HepG2 (cell line): ENCODE results near the gene PGAP1. TPM values are rescaled to one million over a fixed set of nuclear protein-coding genes. Genes with fewer than 3 reads are reported as not detected.

Source experiments
- ATAC-seq: fragments of 200-7000 bp; cut with Tn5 transposase; 3 replicates; pipeline ENCODE4 v1.9.1; 2020; ENCODE audit warnings: mild to moderate bottlenecking, moderate library complexity
- BruUV-seq: library from RNA; stranded (reverse); fragments of 400-500 nt; replicated peaks from 2 replicates; lab custom pipeline; 2021; lab: Mats Ljungman, UMichigan
- CTCF ChIA-PET: fragments of 300-600 bp; formaldehyde crosslinking; extraction: SDS; loops from one replicate; lab custom pipeline; 2021; ENCODE audit warnings: low total read pairs, inconsistent platforms, low intra/inter-chr PET ratio; lab: Yijun Ruan, JAX
- POLR2A ChIA-PET: fragments of 350-600 bp; sonication (Branson Sonifier 250); formaldehyde crosslinking; loops from one replicate; lab custom pipeline; 2020; ENCODE audit warnings: antibody characterized with exemption, inconsistent platforms; lab: Yijun Ruan, JAX
- DNase-seq: peaks from one replicate; pipeline ENCODE4 v3.0.0-alpha.2; 2015; ENCODE audit warnings: low spot score
- FAIRE-seq: peaks from 3 replicates; lab custom pipeline; 2011; peaks lifted over from hg19 to GRCh38; lab: Jason Lieb, UNC
- H2AFZ ChIP-seq: one replicate; pipeline ENCODE4 v1.6.1; 2011; ENCODE audit warnings: low read length, inconsistent platforms
- H3K27ac ChIP-seq: fragments of 300-600 bp; 3 replicates; pipeline ENCODE4 v1.8.0; 2011; ENCODE audit warnings: mixed run types, mild to moderate bottlenecking, mixed read lengths, low read length, inconsistent platforms; ENCODE audit not compliant: insufficient read depth; ENCODE audit errors: extremely low read length
- H3K27me3 ChIP-seq, 2 experiments: fragments of 200-600 bp in 1 of 2; 2 replicates in 1 of 2; 3 replicates in 1 of 2; pipeline versions ENCODE4 v1.6.0 to v1.8.0; 2011; ENCODE audit warnings: low read length in 2 of 2, mild to moderate bottlenecking in 2 of 2, moderate library complexity in 2 of 2, inconsistent platforms in 1 of 2; ENCODE audit not compliant: insufficient read depth in 2 of 2, control insufficient read depth in 1 of 2
- H3K36me3 ChIP-seq, 2 experiments: fragments of 200-600 bp in 1 of 2; replicated peaks in 1 of 2; 2 replicates in 1 of 2; 3 replicates in 1 of 2; pipeline versions ENCODE4 v1.5.1 to v1.8.0; 2011; ENCODE audit warnings: low read length in 2 of 2, inconsistent platforms in 1 of 2; ENCODE audit not compliant: insufficient read depth in 2 of 2, control insufficient read depth in 1 of 2
- H3K4me1 ChIP-seq: 2 replicates; pipeline ENCODE4 v1.5.1; 2012; ENCODE audit warnings: low read length, inconsistent platforms; ENCODE audit not compliant: insufficient read depth
- H3K4me2 ChIP-seq: 2 replicates; pipeline ENCODE4 v1.6.0; 2011; ENCODE audit warnings: low read depth, low read length, inconsistent platforms
- H3K4me3 ChIP-seq, 3 experiments: fragments of 200-600 bp in 1 of 3; sonication (generic), shearing (Covaris generic) in 1 of 3; replicated peaks in 1 of 3; 2 replicates each; pipeline ENCODE4 v1.5.1; 2011 to 2016; ENCODE audit warnings: low read length in 3 of 3, inconsistent platforms in 2 of 3, low read depth in 2 of 3, mild to moderate bottlenecking in 2 of 3, control low read depth in 1 of 3, mixed read lengths in 1 of 3; ENCODE audit not compliant: insufficient read depth in 1 of 3
- H3K79me2 ChIP-seq: one replicate; pipeline ENCODE4 v1.6.1; 2011; ENCODE audit warnings: low read length, inconsistent platforms; ENCODE audit not compliant: insufficient read depth
- H3K9ac ChIP-seq: 2 replicates; pipeline ENCODE4 v1.6.0; 2011; ENCODE audit warnings: mild to moderate bottlenecking, low read depth, low read length, inconsistent platforms; ENCODE audit not compliant: insufficient read depth
- H3K9me3 ChIP-seq: 2 replicates; pipeline ENCODE4 v1.5.1; 2012; ENCODE audit warnings: mild to moderate bottlenecking, low read length
- H4K20me1 ChIP-seq: 2 replicates; pipeline ENCODE4 v1.6.0; 2011; ENCODE audit warnings: inconsistent platforms, mild to moderate bottlenecking, low read length, moderate library complexity; ENCODE audit not compliant: insufficient read depth
- ARID3A ChIP-seq: IDR thresholded peaks from 2 replicates; pipeline ENCODE4 v1.6.1; 2012; ENCODE audit warnings: low read depth, low read length, improper control_type of control experiment
- CEBPB ChIP-seq: IDR thresholded peaks from 2 replicates; pipeline ENCODE4 v1.6.1; 2011; ENCODE audit warnings: low read depth, low read length, improper control_type of control experiment, borderline replicate concordance
- HCFC1 ChIP-seq: fragments of 150-350 bp; IDR thresholded peaks from 2 replicates; pipeline ENCODE4 v1.6.1; 2014; ENCODE audit warnings: low read depth, low read length
- HNRNPLL ChIP-seq: fragments of 200-400 bp; formaldehyde crosslinking; IDR thresholded peaks from 2 replicates; pipeline ENCODE4 v1.6.1; 2017; ENCODE audit warnings: mild to moderate bottlenecking, low read depth, low read length; ENCODE audit not compliant: poor library complexity, severe bottlenecking
- MEF2D ChIP-seq: sonication (generic); formaldehyde crosslinking; IDR thresholded peaks from 2 replicates; pipeline ENCODE4 v1.5.1; 2020; ENCODE audit warnings: mild to moderate bottlenecking, missing genetic modification reagents
- MIER3 ChIP-seq: IDR thresholded peaks from 2 replicates; pipeline ENCODE4 v1.6.1; 2016; ENCODE audit warnings: missing compliant biosample characterization, borderline replicate concordance
- SRF ChIP-seq: IDR thresholded peaks from 2 replicates; pipeline ENCODE4 v1.6.1; 2011; ENCODE audit warnings: mild to moderate bottlenecking, low read depth, low read length, moderate library complexity
- ZNF337 ChIP-seq: sonication (generic); formaldehyde crosslinking; IDR thresholded peaks from 2 replicates; pipeline ENCODE4 v1.5.1; 2020; ENCODE audit warnings: missing genetic modification reagents, low read depth, mild to moderate bottlenecking, borderline replicate concordance
- ZNF33A ChIP-seq: sonication (generic); formaldehyde crosslinking; IDR thresholded peaks from 2 replicates; pipeline ENCODE4 v1.5.1; 2020; ENCODE audit warnings: missing genetic modification reagents, mild to moderate bottlenecking, moderate library complexity, borderline replicate concordance
- ZNF446 ChIP-seq: sonication (generic); formaldehyde crosslinking; IDR thresholded peaks from 2 replicates; pipeline ENCODE4 v1.5.0; 2020; ENCODE audit warnings: mild to moderate bottlenecking, missing genetic modification reagents
- ZNF691 ChIP-seq: sonication (generic); formaldehyde crosslinking; IDR thresholded peaks from 2 replicates; pipeline ENCODE4 v1.4.0; 2020; ENCODE audit warnings: missing genetic modification reagents, low read depth, mild to moderate bottlenecking, borderline replicate concordance
- ZNF704 ChIP-seq: sonication (generic); formaldehyde crosslinking; IDR thresholded peaks from 2 replicates; pipeline ENCODE4 v1.8.1; 2023; ENCODE audit warnings: mild to moderate bottlenecking, inconsistent platforms, moderate library complexity, missing genetic modification reagents, borderline replicate concordance
- ZNF792 ChIP-seq: IDR thresholded peaks from 2 replicates; pipeline ENCODE4 v1.6.1; 2016
- ZSCAN12 ChIP-seq: sonication (generic); formaldehyde crosslinking; IDR thresholded peaks from 2 replicates; pipeline ENCODE4 v1.9.0; 2021; ENCODE audit warnings: mild to moderate bottlenecking, missing genetic modification reagents
- WGBS: methylation state at CpG from one replicate; pipeline ENCODE4 v1.1.6; 2017; ENCODE audit warnings: low lambda C conversion rate; 5-methylcytosine and 5-hydroxymethylcytosine counted together
- in situ Hi-C: cut with HindIII; loops from 2 replicates; pipeline ENCODE4 v1.10.0; 2017; ENCODE audit warnings: low pct_unique_long_range_greater_than_20kb; ENCODE audit not compliant: extremely low pct_ligation_motif_present
- intact Hi-C: fragments of 100-400 bp; cut with micrococcal nuclease; formaldehyde crosslinking; loops from one replicate; pipeline ENCODE4 v1.10.0; 2022; ENCODE audit not compliant: unreplicated experiment
- polyA plus RNA-seq, 8 experiments: library from polyadenylated mRNA; depleted of rRNA in 3 of 8; stranded (reverse) in 7 of 8; unstranded in 1 of 8; fragments of >200 nt; fragmentation: Illumina TruSeq in 4 of 8; extraction: Trizol in 4 of 8; gene quantifications; 2 replicates each; pipeline versions ENCODE4 v1.2.1 to v1.2.3, GENCODE V29; 2011 to 2016; ENCODE audit warnings: low read depth in 4 of 8, missing spikeins in 1 of 8, mixed read lengths in 1 of 8; ENCODE audit not compliant: insufficient read depth in 1 of 8
- total RNA-seq, 5 experiments: library from RNA; depleted of rRNA; stranded (reverse); fragments of >200 nt; fragmentation: Illumina TruSeq; extraction: Trizol; gene quantifications; 2 replicates each; pipeline ENCODE4 v1.2.3, GENCODE V29; 2016; ENCODE audit warnings: low read depth in 1 of 5

PGAP1 gene
- total and polyA plus RNA-seq, 2 of the 13 experiments (the other 11 are each of a cell fraction or from before 2014, with no cell fraction given) = 4.1 to 6.4 TPM

GRCh38 chr2:196876364-196876763, 50.1 kb downstream of the PGAP1 start:
- Histone ChIP-seq H3K9me3 (no peaks in the 10 kb centered on the region), H3K4me2 (no peak overlapping the region), H4K20me1 (no peaks in the 10 kb centered on the region), H3K27ac (no peak overlapping the region), H3K4me1 (no peaks in the 10 kb centered on the region), H3K36me3 (peaks cover 2 to 22% of the 10 kb centered on the region in 2 experiments), H3K9ac (no peak overlapping the region), H3K27me3 (no peaks in the 10 kb centered on the region), H2AFZ (no peak overlapping the region), H3K79me2 (no peaks in the 10 kb centered on the region), H3K4me3 (no peak overlapping the region)
- POLR2A ChIA-PET = no interaction called here
- in situ Hi-C loops (no loop called here), intact Hi-C loops (no loop called here)
- CTCF ChIA-PET = no interaction called here
- FAIRE-seq (no peak), ATAC-seq (no peak), DNase-seq (no peak)
- 98% methylated on average over 1 of the region's 1 CpG for WGBS
- no peak for TF ChIP-seq MEF2D (CRISPR knock-in tag)
- no peak for TF ChIP-seq HCFC1
- TF ChIP-seq ZNF337 = no peak
- no peak for TF ChIP-seq ZNF691 (CRISPR knock-in tag)
- no peak for TF ChIP-seq ZNF792
- TF ChIP-seq ZSCAN12 (CRISPR knock-in tag) = no peak
- TF ChIP-seq HNRNPLL = no peak
- no TSS peak for BruUV-seq

- FAIRE-seq (no peak), DNase-seq (no peak), ATAC-seq (no peak)
- H3K9ac ChIP-seq = no peak overlapping the region
- H3K4me3 ChIP-seq = no peak overlapping the region
- no peaks in the 10 kb centered on the region for H3K27me3 ChIP-seq
- H3K36me3 ChIP-seq = peaks cover 2 to 25% of the 10 kb centered on the region in 2 experiments
- CTCF ChIA-PET = no interaction called here
- no peak overlapping the region for H3K4me2 ChIP-seq
- in situ Hi-C loops (no loop called here), intact Hi-C loops (no loop called here)
- H2AFZ ChIP-seq = no peak overlapping the region
- H3K9me3 ChIP-seq = no peaks in the 10 kb centered on the region
- no peak overlapping the region for H3K27ac ChIP-seq
- H4K20me1 ChIP-seq = no peaks in the 10 kb centered on the region
- WGBS = 98% methylated on average over 1 of the region's 1 CpG
- POLR2A ChIA-PET = no interaction called here
- no peaks in the 10 kb centered on the region for H3K4me1 ChIP-seq
- no peaks in the 10 kb centered on the region for H3K79me2 ChIP-seq
- BruUV-seq = no TSS peak
- no peak for TF ChIP-seq MIER3 (CRISPR knock-in tag)
- no peak for TF ChIP-seq CEBPB
- no peak for TF ChIP-seq SRF
- no peak for TF ChIP-seq ZNF446 (CRISPR knock-in tag)
- TF ChIP-seq ZNF33A (CRISPR knock-in tag) = no peak
- TF ChIP-seq ZNF704 (CRISPR knock-in tag) = no peak
- TF ChIP-seq ARID3A = no peak
These were observed 51.1 kb downstream of the PGAP1 start for GRCh38 chr2:196875414-196875813.
